Mammary epithelial cell (primary cell): ENCODE results near the gene EIF3M.

Source experiments
- CTCF ChIP-seq, 2 donors: IDR thresholded peaks in 1 of 2; conservative IDR thresholded peaks in 1 of 2; 2 replicates each; pipeline ENCODE4 v1.5.1; 2011 to 2012; ENCODE audit warnings: inconsistent platforms in 2 of 2, low read length in 2 of 2, mild to moderate bottlenecking in 2 of 2, control low read depth in 1 of 2, low read depth in 1 of 2; ENCODE audit not compliant: insufficient read depth in 1 of 2; ENCODE audit errors: extremely low read depth in 1 of 2
- EZH2 ChIP-seq: IDR thresholded peaks from 2 replicates; pipeline ENCODE4 v1.6.1; 2012; ENCODE audit warnings: low read length, inconsistent platforms, borderline replicate concordance

- TF ChIP-seq EZH2: no peak
- TF ChIP-seq CTCF (conservative IDR thresholded peaks at IDR 0.05 in 1 of 2, IDR thresholded peaks at IDR 0.05 in 1 of 2; ENCODE audit: extremely low read depth in 1 of 2, insufficient read depth in 1 of 2, low read depth in 1 of 2, low read length in 2 of 2): no peak
These were observed 30.0 kb downstream of the EIF3M start for GRCh38 chr11:32613500-32614151.
